NB4 (cell line): ENCODE results near the gene HLA-DQB1.
"Not testable (repeated sequence)": the region's sequence is repeated elsewhere in the genome, so short reads cannot be mapped to it uniquely, and the experiment has no call there.

Source experiments
- DNase-seq: peaks from one replicate; pipeline ENCODE4 v3.0.0; 2010; ENCODE audit warnings: low read depth
- H3K4me3 ChIP-seq: one replicate; pipeline ENCODE4 v1.5.1; 2011; ENCODE audit warnings: mild to moderate bottlenecking, low read depth, low read length, moderate library complexity
- MYC ChIP-seq: IDR thresholded peaks from 2 replicates; pipeline ENCODE4 v1.6.1; 2011; ENCODE audit warnings: low read depth, low read length
- POLR2A ChIP-seq: IDR thresholded peaks from 2 replicates; pipeline ENCODE4 v1.6.1; 2011; ENCODE audit warnings: mild to moderate bottlenecking; ENCODE audit not compliant: insufficient read length; ENCODE audit errors: extremely low read depth
- TF ChIP-seq, protein P1 (sequence below): IDR thresholded peaks from 2 replicates; pipeline ENCODE4 v1.6.1; 2011; ENCODE audit warnings: low read depth, low read length
- TF ChIP-seq, protein P2 (sequence below): IDR thresholded peaks from one replicate; pipeline ENCODE4 v1.5.1; 2012; ENCODE audit warnings: low read depth, low read length

HLA-DQB1 gene

DNA sequence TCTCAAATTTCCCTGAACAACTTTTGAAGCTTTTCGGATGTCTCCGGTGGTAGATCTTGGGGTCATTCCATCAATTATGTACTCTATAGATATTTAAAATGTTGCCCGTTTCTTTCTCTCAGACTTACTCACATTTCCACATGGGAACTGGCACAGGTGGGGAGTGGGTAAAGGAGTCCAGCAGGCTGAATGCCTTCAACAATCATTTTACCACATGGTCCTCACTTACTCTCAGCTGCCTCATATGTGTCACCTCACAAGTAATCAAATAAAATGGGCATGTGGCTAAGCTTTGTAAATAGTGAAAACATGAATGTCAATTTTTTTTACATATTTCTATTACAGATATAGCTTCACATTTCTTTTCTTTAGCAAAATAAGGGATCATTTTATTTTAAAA, 28.6 kb downstream of the HLA-DQB1 start:
- no peak for TF ChIP-seq MYC
- no peak for TF ChIP-seq POLR2A
- TF ChIP-seq, protein P1, sequence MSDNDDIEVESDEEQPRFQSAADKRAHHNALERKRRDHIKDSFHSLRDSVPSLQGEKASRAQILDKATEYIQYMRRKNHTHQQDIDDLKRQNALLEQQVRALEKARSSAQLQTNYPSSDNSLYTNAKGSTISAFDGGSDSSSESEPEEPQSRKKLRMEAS, result no peak
- TF ChIP-seq, protein P2, sequence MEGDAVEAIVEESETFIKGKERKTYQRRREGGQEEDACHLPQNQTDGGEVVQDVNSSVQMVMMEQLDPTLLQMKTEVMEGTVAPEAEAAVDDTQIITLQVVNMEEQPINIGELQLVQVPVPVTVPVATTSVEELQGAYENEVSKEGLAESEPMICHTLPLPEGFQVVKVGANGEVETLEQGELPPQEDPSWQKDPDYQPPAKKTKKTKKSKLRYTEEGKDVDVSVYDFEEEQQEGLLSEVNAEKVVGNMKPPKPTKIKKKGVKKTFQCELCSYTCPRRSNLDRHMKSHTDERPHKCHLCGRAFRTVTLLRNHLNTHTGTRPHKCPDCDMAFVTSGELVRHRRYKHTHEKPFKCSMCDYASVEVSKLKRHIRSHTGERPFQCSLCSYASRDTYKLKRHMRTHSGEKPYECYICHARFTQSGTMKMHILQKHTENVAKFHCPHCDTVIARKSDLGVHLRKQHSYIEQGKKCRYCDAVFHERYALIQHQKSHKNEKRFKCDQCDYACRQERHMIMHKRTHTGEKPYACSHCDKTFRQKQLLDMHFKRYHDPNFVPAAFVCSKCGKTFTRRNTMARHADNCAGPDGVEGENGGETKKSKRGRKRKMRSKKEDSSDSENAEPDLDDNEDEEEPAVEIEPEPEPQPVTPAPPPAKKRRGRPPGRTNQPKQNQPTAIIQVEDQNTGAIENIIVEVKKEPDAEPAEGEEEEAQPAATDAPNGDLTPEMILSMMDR, result no peak
- DNase-seq, result no peak
- H3K4me3 ChIP-seq, result no peak overlapping the region

DNA sequence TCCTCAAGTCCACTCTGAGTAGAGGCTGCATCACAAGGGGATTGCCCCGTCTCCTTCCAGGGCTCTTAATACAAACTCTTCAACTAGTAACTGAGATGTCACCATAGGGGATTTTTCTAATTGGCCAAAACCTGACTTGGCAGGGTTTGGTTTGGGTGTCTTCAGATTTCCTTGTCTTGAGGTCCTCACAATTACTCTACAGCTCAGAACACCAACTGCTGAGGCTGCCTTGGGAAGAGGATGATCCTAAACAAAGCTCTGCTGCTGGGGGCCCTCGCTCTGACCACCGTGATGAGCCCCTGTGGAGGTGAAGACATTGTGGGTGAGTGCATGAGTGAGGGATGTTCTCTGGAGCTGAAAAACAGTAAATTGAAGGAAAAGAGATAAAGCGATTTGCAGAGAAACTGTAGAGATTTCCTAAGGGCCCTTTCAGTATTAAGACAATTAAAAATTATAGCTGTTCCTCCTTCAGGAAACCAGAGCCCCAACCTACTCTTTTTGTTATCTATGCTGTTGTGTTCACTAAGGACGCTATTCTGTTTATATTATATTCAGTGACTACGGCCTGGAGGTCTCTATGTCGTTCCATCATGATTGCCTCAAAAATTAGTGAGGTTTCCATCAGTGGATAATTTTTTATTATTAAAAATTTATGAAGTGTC, 29.1 kb downstream of the HLA-DQB1 start, which contains the start of gene HLA-DQA1:
Gene HLA-DQA1, plus strand, starts transcription at position 188 of the 662 bp plus-strand sequence. Its CDS starts 53 bp downstream, at position 241.
- TF ChIP-seq MYC (no peak), POLR2A (no peak)
- TF ChIP-seq, protein P2, result no peak
- TF ChIP-seq, protein P1, result no peak
- H3K4me3 ChIP-seq, result no peak within 1 kb of the TSS
- DNase-seq, result no peak

DNA sequence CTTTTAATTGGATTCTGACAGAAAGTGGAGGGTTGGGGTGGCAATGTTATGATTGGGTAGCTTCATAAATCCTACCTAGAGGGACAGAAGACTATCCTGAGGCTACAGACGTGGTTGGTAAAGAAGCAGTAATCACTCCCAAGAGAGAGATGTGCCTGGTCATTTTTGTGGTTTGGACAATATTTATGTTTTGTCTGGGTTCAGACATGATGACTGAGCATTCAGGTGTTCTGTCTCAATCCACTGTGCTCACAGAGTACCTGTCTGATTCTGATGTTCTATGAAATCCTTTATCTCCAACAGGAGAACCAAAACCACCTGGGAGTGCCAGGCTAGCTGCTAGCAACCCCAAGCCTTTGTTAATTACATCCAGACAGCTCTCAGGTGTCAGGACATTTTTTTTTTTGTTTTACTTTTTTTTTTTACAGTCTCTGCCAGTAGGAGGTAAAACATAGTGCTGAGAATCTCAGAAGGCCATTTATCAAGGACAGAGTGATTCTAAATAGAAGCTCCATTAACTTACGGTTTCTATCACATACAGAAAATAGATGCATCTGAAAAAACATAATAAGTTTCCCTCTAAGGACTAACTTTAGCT, 30.8 kb downstream of the HLA-DQB1 start:
- H3K4me3 ChIP-seq, result no peak overlapping the region
- DNase-seq, result no peak
- TF ChIP-seq MYC, result no peak
- TF ChIP-seq POLR2A, result no peak
- TF ChIP-seq, protein P2, result no peak
- TF ChIP-seq, protein P1, result no peak

DNA sequence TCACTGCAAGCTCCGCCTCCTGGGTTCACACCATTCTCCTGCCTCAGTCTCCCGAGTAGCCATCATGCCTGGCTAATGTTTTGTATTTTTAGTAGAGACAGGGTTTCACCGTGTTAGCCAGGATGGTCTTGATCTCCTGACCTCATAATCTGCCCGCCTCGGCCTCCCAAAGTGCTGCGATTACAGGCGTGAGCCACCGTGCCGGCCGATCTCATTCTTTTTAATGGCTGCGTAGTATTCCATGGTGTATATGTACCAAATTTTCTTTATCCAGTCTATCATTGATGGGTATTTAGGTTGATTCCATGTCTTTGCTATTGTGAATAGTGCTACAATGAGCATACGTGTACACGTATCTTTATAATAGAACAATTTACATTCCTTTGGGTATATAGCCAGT, 36.7 kb downstream of the HLA-DQB1 start:
- H3K4me3 ChIP-seq, DNase-seq: not testable (repeated sequence)

DNA sequence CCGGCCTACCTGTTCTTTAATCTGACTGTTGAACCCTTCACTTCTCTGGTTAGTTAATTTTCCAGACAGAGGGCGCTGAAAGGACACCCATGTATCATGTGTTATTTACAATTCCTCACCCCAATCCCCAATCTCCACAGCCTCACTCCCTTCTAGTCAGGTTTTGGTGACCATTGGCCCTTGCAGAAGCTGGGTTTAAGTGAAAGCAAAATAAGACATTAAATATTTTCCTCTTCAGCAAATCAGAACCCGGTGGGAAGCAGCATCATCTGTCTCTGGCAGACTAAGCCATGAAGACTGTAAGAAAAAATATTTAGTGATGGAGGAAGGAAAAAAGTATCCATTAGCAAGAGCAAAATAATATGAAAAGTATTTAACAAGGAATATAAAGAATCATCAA, 38.6 kb downstream of the HLA-DQB1 start:
- H3K4me3 ChIP-seq, result no peak overlapping the region
- DNase-seq, result no peak

DNA sequence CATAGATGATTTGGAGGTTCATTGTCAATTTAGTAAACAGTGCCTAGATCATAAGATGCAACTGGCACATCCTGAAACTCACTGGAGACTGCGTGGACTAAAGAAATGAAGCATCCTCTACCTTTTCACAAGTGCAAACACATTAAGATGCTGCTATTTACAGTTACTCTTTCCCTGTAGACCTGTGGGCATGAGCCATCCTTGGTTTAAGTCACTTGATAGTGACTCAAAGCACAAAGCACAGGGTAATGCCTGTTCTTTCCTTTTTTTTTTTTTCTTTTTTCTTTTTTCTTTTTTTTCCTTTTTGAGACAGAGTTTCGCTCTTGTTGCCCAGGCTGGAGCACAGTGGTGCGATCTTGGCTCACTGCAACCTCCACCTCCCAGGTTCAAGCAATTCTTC, 39.2 kb downstream of the HLA-DQB1 start:
- H3K4me3 ChIP-seq, result no peak overlapping the region
- no peak for DNase-seq
- TF ChIP-seq, protein P2, result no peak
- TF ChIP-seq, protein P1, result no peak
- TF ChIP-seq MYC (no peak), POLR2A (no peak)

More for the DNA sequence above, 38.6 kb downstream of the HLA-DQB1 start:
- TF ChIP-seq POLR2A, result no peak
- TF ChIP-seq, protein P1, result no peak
- TF ChIP-seq MYC, result no peak
- TF ChIP-seq, protein P2, result no peak
